HEK293 (cell line): Measurements from ENCODE around the gene PRKG1.

Source experiments
- CTCF ChIP-seq: fragments of 450-650 bp; formaldehyde crosslinking; IDR thresholded peaks from 2 replicates; pipeline ENCODE4 v1.5.1; 2016; ENCODE audit warnings: missing biosample characterization, missing genetic modification characterization
- SP2 ChIP-seq: fragments of 450-650 bp; formaldehyde crosslinking; IDR thresholded peaks from 2 replicates; pipeline ENCODE4 v1.5.1; 2016; ENCODE audit warnings: missing biosample characterization, missing genetic modification characterization
- ZBTB7A ChIP-seq: fragments of 450-650 bp; formaldehyde crosslinking; IDR thresholded peaks from 2 replicates; pipeline ENCODE4 v1.5.1; 2016; ENCODE audit warnings: low read depth, missing biosample characterization, missing genetic modification characterization
- ZNF132 ChIP-seq: fragments of 450-650 bp; formaldehyde crosslinking; IDR thresholded peaks from 2 replicates; pipeline ENCODE4 v1.5.1; 2017; ENCODE audit warnings: missing biosample characterization, missing genetic modification characterization, borderline replicate concordance
- ZNF155 ChIP-seq: fragments of 450-650 bp; formaldehyde crosslinking; IDR thresholded peaks from 2 replicates; pipeline ENCODE4 v1.5.1; 2016; ENCODE audit warnings: missing biosample characterization, missing genetic modification characterization
- ZNF18 ChIP-seq: fragments of 450-650 bp; formaldehyde crosslinking; IDR thresholded peaks from 2 replicates; pipeline ENCODE4 v1.5.1; 2016; ENCODE audit warnings: missing biosample characterization, missing genetic modification characterization
- ZNF324 ChIP-seq: fragments of 450-650 bp; formaldehyde crosslinking; IDR thresholded peaks from 2 replicates; pipeline ENCODE4 v1.5.1; 2016; ENCODE audit warnings: missing biosample characterization, missing genetic modification characterization
- ZNF354C ChIP-seq: fragments of 450-650 bp; formaldehyde crosslinking; IDR thresholded peaks from 2 replicates; pipeline ENCODE4 v1.5.1; 2016; ENCODE audit warnings: missing biosample characterization, missing genetic modification characterization, low read depth, borderline replicate concordance
- ZNF555 ChIP-seq: fragments of 450-650 bp; formaldehyde crosslinking; conservative IDR thresholded peaks from 2 replicates; pipeline ENCODE4 v1.5.1; 2017; ENCODE audit warnings: missing biosample characterization, mild to moderate bottlenecking, missing genetic modification characterization, inconsistent platforms

- TF ChIP-seq ZNF324 (tag by site-specific recombination) (no peak), CTCF (no peak), ZNF555 (tag by site-specific recombination) (no peak), ZBTB7A (tag by site-specific recombination) (no peak), ZNF132 (tag by site-specific recombination) (no peak), SP2 (no peak), ZNF354C (tag by site-specific recombination) (no peak), ZNF155 (tag by site-specific recombination) (no peak), ZNF18 (no peak)
Observed at GRCh38 chr10:51206500-51206899, 132.2 kb downstream of the PRKG1 start.
